Measurements from ENCODE around the gene CFL1. TPM values are rescaled to one million over a fixed set of nuclear protein-coding genes. Genes with fewer than 3 reads are reported as not detected.
"Not testable (repeated sequence)": the region's sequence is repeated elsewhere in the genome, so short reads cannot be mapped to it uniquely, and the experiment has no call there.

CFL1 gene
- total RNA-seq, 1 experiment from 2014 or later: 955 TPM

- Mint-ChIP-seq H3K4me3 (ENCODE audit: low read depth, unreplicated experiment) (peak overlapping the region; percentile 83), H3K27me3 (ENCODE audit: unreplicated experiment) (no peaks in the 10 kb centered on the region), H3K4me1 (ENCODE audit: low read depth, unreplicated experiment) (peaks cover 60% of the 10 kb centered on the region), H3K27ac (ENCODE audit: unreplicated experiment) (peak overlapping the region; percentile 25), H3K36me3 (ENCODE audit: insufficient read depth, unreplicated experiment) (peaks cover 98% of the 10 kb centered on the region), H3K9me3 (ENCODE audit: low read depth, unreplicated experiment) (no peaks in the 10 kb centered on the region)
- intact Hi-C loops (cut with micrococcal nuclease; ENCODE audit: unreplicated experiment): no loop called here
- no peak for TF ChIP-seq CTCF (IDR thresholded peaks at IDR 0.05; ENCODE audit: unreplicated experiment)
- CTCF ChIA-PET: interaction anchor here (0.6 to 0.9 kb wide), 2 partner anchors 10 to 319 kb away, joined by 3 read pairs; no protein-coding TSS in a partner anchor
- no TSS peak for BruUV-seq (replicated peaks)
- DNase-seq: no peak
Observed at GRCh38 chr11:65892661-65893317, 34.8 kb upstream of the CFL1 start.

GRCh38 chr11:65892137-65892540 lies 34.2 kb upstream of the CFL1 start:
- Mint-ChIP-seq H3K4me3 (ENCODE audit: low read depth, unreplicated experiment) (peak overlapping the region; percentile 83), H3K4me1 (ENCODE audit: low read depth, unreplicated experiment) (peaks cover 59% of the 10 kb centered on the region), H3K36me3 (ENCODE audit: insufficient read depth, unreplicated experiment) (peaks cover 98% of the 10 kb centered on the region), H3K27ac (ENCODE audit: unreplicated experiment) (peak overlapping the region; percentile 25)
- H3K9me3 Mint-ChIP-seq (ENCODE audit: low read depth, unreplicated experiment); intact Hi-C loops (cut with micrococcal nuclease; ENCODE audit: unreplicated experiment); DNase-seq; H3K27me3 Mint-ChIP-seq (ENCODE audit: unreplicated experiment); BruUV-seq (replicated peaks): not testable (repeated sequence)
- CTCF ChIA-PET: interaction anchor here (0.9 to 2.1 kb wide), 4 partner anchors 8 to 32 kb away, joined by 3 to 8 read pairs (median 4); partner anchors contain the start of genes FOSL1 and MUS81

- no peaks in the 10 kb centered on the region for H3K27me3 Mint-ChIP-seq (ENCODE audit: unreplicated experiment)
- DNase-seq: peak; percentile 60
- H3K9me3 Mint-ChIP-seq (ENCODE audit: low read depth, unreplicated experiment): no peaks in the 10 kb centered on the region
- H3K36me3 Mint-ChIP-seq (ENCODE audit: insufficient read depth, unreplicated experiment): peaks cover 98% of the 10 kb centered on the region
- peak overlapping the region; percentile 83 for H3K4me3 Mint-ChIP-seq (ENCODE audit: low read depth, unreplicated experiment)
- TSS peak; percentile 70 for BruUV-seq (replicated peaks)
- no peak for TF ChIP-seq CTCF (IDR thresholded peaks at IDR 0.05; ENCODE audit: unreplicated experiment)
- peaks cover 59% of the 10 kb centered on the region for H3K4me1 Mint-ChIP-seq (ENCODE audit: low read depth, unreplicated experiment)
- H3K27ac Mint-ChIP-seq (ENCODE audit: unreplicated experiment): peak overlapping the region; percentile 25
- intact Hi-C loops (cut with micrococcal nuclease; ENCODE audit: unreplicated experiment): no loop called here
- CTCF ChIA-PET: interaction anchor here (0.7 to 2.1 kb wide), 10 partner anchors 9 to 131 kb away, joined by 3 to 8 read pairs (median 3); partner anchors contain the start of genes FOSL1 and MUS81
Observed at GRCh38 chr11:65891219-65892136, 33.5 kb upstream of the CFL1 start.

GRCh38 chr11:65890324-65891218 lies 32.6 kb upstream of the CFL1 start, which contains the start of gene CCDC85B:
Gene CCDC85B (plus strand): TSS chr11:65890673. CDS start chr11:65890784, 111 bp downstream.
- H3K27ac Mint-ChIP-seq (ENCODE audit: unreplicated experiment): peak within 1 kb of the TSS; percentile 92
- peaks cover 90% of the 10 kb centered on the region for H3K36me3 Mint-ChIP-seq (ENCODE audit: insufficient read depth, unreplicated experiment)
- BruUV-seq (replicated peaks): no TSS peak
- H3K4me1 Mint-ChIP-seq (ENCODE audit: low read depth, unreplicated experiment): peaks cover 54% of the 10 kb centered on the region
- CTCF ChIA-PET: interaction anchor here (0.6 to 2.1 kb wide), 15 partner anchors 8 to 184 kb away, joined by 3 to 8 read pairs (median 4); partner anchors contain the start of genes BANF1, EIF1AD, FOSL1 and MUS81
- peak; percentile 97 for DNase-seq
- peak within 1 kb of the TSS; percentile 83 for H3K4me3 Mint-ChIP-seq (ENCODE audit: low read depth, unreplicated experiment)
- TF ChIP-seq CTCF (IDR thresholded peaks at IDR 0.05; ENCODE audit: unreplicated experiment): no peak
- intact Hi-C loops (cut with micrococcal nuclease; ENCODE audit: unreplicated experiment): no loop called here
- H3K9me3 Mint-ChIP-seq (ENCODE audit: low read depth, unreplicated experiment): no peaks in the 10 kb centered on the region
- H3K27me3 Mint-ChIP-seq (ENCODE audit: unreplicated experiment): no peaks in the 10 kb centered on the region
